VCaP (cell line): Measurements from ENCODE around the gene TBCEL.

Source experiments
- H3K27ac ChIP-seq: fragments of 450-650 bp; 2 replicates; pipeline ENCODE4 v1.5.1; 2017
- TF ChIP-seq, protein P1 (sequence below): fragments of 450-650 bp; conservative IDR thresholded peaks from 2 replicates; pipeline ENCODE4 v1.5.1; 2017; ENCODE audit warnings: mild to moderate bottlenecking, moderate library complexity

TBCEL gene

DNA sequence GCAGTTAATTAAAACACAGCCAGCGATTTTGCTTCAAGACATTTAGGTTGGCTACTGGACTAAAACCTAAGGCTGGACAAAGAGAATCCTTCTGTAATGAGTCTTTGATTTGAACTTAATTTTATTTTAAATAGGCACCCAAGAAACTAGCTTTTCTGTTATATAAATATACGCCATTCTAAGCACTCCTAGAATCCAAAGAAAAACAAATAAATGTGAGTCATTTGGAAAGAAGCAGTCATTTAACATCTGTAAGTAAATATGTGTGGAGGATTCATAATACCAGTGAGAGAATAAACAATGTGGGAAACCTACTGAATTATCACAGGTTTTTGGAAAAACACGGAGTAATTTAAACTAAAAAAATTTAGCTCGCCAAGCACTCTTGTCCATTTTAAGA lies 76.0 kb downstream of the TBCEL start:
- TF ChIP-seq, protein P1, sequence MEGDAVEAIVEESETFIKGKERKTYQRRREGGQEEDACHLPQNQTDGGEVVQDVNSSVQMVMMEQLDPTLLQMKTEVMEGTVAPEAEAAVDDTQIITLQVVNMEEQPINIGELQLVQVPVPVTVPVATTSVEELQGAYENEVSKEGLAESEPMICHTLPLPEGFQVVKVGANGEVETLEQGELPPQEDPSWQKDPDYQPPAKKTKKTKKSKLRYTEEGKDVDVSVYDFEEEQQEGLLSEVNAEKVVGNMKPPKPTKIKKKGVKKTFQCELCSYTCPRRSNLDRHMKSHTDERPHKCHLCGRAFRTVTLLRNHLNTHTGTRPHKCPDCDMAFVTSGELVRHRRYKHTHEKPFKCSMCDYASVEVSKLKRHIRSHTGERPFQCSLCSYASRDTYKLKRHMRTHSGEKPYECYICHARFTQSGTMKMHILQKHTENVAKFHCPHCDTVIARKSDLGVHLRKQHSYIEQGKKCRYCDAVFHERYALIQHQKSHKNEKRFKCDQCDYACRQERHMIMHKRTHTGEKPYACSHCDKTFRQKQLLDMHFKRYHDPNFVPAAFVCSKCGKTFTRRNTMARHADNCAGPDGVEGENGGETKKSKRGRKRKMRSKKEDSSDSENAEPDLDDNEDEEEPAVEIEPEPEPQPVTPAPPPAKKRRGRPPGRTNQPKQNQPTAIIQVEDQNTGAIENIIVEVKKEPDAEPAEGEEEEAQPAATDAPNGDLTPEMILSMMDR = no peak

DNA sequence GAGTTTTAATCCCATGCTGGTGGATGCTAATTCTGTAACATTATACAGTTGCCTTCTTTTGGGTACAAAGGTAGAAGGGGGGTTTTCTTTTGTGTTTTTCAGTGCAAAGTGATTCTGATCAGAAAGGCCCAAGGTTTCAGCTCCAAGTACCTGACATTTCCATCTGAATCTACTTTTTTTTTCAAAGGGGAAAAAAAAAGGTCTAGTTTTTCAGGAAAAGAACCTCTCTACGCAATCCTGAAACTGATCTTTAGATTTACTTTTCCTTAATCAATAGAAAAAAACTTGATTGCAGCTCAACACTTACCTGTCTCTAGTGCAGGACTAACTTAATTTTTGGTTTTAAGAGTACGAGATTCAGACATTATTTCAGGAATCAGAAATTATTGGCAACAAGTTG lies 77.0 kb downstream of the TBCEL start, which contains the start of gene TECTA:
Gene TECTA (plus strand): TSS at position 301 of the 400 bp plus-strand sequence. CDS start 1,423 bp downstream, outside the sequence.
- TF ChIP-seq, protein P1 = no peak
- no peak within 1 kb of the TSS for H3K27ac ChIP-seq

More for the DNA sequence above, 76.0 kb downstream of the TBCEL start:
- H3K27ac ChIP-seq = no peak overlapping the region

DNA sequence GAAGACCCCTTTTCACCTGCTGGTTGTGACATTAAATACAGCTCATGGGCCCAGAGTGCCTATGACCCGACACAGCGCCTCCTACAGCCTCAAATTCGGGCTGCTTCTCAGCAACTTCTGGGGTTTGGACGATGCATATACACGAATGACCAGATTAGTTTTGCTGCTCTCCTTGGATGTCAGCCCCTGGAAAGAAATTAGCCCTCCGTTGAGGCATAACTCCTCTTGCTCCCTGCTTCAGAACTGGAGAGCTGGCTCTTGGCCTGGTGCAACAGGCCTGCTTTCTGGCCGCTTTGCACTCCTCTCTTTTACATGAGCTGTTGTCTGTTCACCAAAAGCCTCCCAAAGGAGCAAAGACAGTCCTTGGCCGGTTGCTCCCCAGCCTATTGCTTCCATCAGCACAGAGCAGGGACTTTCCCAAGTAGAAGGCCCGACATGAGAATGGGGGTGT lies 80.4 kb downstream of the TBCEL start:
- TF ChIP-seq, protein P1 = no peak
- H3K27ac ChIP-seq = no peak overlapping the region

DNA sequence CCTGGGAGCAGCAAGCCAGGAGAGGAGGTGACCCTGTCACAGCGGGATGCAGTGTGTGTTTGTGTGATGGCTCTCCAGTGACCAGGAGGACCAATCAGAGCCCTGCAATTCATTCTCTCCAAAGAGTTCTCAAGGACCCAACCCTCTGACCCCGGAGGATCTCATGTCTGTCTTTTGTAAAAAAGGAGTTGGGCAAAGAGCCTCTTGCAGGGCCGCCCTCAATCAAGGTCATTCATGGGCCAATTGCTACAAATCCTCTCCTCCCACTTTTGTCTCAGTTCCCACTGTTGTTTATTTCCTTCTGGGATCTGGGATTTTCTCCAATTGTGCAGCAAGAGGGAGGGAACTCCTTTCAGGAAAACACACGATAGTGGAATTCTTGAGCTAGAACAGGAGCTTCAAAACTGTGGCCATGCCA lies 81.2 kb downstream of the TBCEL start:
- H3K27ac ChIP-seq = no peak overlapping the region
- TF ChIP-seq, protein P1 = no peak

DNA sequence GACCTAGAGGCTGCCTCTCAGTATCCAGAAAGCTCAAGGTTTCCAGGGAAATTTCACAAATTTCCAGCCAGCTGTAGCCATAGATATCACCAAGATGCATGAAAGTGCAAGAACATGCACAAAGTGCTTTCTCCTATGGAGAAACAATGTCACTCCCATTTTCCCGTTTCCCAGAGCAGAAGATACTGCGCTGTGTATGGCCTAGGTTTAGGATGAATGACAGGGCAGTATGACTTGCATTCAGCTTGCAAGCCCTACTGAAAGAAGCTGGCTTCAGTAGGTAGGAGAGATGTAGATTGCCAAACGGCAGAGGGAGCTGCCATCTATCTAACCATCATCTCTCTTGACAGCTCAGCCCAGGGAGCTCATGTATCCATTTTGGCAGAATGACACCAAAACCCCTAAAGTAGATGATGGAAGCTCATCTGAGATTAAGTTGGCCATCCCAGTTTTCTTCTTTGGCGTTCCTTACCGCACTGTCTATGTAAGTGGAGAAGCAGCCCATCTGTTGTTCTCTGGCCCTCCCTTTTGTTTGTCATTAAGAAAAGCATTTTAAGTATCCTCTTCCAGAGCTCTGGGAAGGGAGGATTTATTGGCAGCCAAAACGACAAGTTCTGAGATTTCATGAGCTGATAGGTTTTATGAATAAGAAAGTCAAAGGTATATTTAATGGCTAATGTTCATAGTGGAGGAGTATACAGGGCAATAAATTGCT lies 81.7 kb downstream of the TBCEL start:
- TF ChIP-seq, protein P1 = no peak
- no peak overlapping the region; the same call in 1 of the 2 replicates for H3K27ac ChIP-seq

DNA sequence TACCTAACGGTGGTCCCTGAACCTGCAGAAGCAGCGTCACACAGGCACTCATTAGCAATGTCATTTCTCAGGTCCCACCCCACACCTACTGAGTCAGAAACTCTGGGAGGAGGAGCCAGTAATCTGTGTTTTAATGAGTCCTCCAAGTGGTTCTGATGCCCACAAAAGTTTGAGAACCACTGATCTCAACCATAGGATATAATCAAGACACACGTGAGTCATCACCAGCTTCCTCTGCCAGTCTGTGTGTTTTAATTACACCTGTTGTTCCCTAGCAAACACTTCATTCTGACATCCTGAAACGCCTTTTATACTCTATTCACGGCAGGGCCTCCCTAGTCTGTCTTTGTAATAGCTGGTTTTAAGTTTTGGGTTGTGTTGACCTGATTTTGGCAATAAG lies 82.9 kb downstream of the TBCEL start:
- H3K27ac ChIP-seq = no peak overlapping the region
- TF ChIP-seq, protein P1 = no peak

DNA sequence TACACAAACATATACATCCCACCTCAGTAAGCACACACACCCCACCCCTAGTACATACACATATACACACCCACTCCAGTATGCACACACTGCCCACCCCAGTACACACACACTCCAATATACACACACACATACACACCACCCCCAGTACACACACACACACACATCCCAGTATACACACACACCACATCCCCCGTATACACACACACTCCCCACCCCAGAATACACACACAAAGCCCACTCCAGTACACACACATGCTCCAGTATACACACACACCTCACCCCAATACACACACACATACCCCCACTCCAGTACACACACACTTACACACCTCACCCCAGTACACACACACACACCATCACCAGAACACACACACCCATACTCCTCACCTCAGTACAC lies 84.5 kb downstream of the TBCEL start:
- TF ChIP-seq, protein P1 = no peak
- H3K27ac ChIP-seq = no peak overlapping the region
